Panc1 (cell line): ENCODE results near the gene LDLR. TPM values are rescaled to one million over a fixed set of nuclear protein-coding genes. Genes with fewer than 3 reads are reported as not detected.
A peak's percentile ranks its signal among the peaks of the same experiment; 100 is the strongest.
"Not testable (repeated sequence)": the region's sequence is repeated elsewhere in the genome, so short reads cannot be mapped to it uniquely, and the experiment has no call there.

ENCODE experiments used
- ATAC-seq: fragments of 200-7000 bp; cut with Tn5 transposase; 2 replicates; pipeline ENCODE4 v1.9.1; 2020; ENCODE audit warnings: mild to moderate bottlenecking, moderate library complexity
- BruUV-seq: library from RNA; stranded (reverse); fragments of 400-500 nt; replicated peaks from 2 replicates; lab custom pipeline; 2021; lab: Mats Ljungman, UMichigan
- CTCF ChIA-PET: fragments of 300-600 bp; sonication (Branson Sonifier 250); formaldehyde crosslinking; loops from one replicate; lab custom pipeline; 2022; ENCODE audit warnings: antibody characterized with exemption; lab: Charles Lee
- POLR2A ChIA-PET: fragments of 300-600 bp; sonication (Branson Sonifier 250); formaldehyde crosslinking; loops from one replicate; lab custom pipeline; 2022; ENCODE audit warnings: antibody characterized with exemption; lab: Charles Lee
- DNase-seq: peaks from one replicate; pipeline ENCODE4 v3.0.0-alpha.2; 2010; ENCODE audit warnings: low read depth, low spot score
- H3K27ac ChIP-seq: 2 replicates; pipeline ENCODE4 v1.5.1; 2011; ENCODE audit warnings: mild to moderate bottlenecking, low read length, inconsistent platforms
- H3K27me3 ChIP-seq: fragments of 200-500 bp; sonication (Bioruptor generic); 2 replicates; pipeline ENCODE4 v1.6.0; 2014; ENCODE audit warnings: low read length, inconsistent platforms; ENCODE audit not compliant: control insufficient read depth, insufficient read depth
- H3K36me3 ChIP-seq: fragments of 200-500 bp; sonication (Bioruptor generic); 2 replicates; pipeline ENCODE4 v1.5.1; 2014; ENCODE audit warnings: inconsistent platforms, mild to moderate bottlenecking, low read length, moderate library complexity; ENCODE audit not compliant: control insufficient read depth, insufficient read depth
- H3K4me1 ChIP-seq: 2 replicates; pipeline ENCODE4 v1.5.1; 2011; ENCODE audit warnings: inconsistent platforms, mild to moderate bottlenecking, low read length, moderate library complexity; ENCODE audit not compliant: control insufficient read depth, insufficient read depth
- H3K4me3 ChIP-seq, 2 experiments: 2 replicates each; pipeline ENCODE4 v1.5.1; 2011 to 2012; ENCODE audit warnings: low read depth in 2 of 2, low read length in 2 of 2, mild to moderate bottlenecking in 2 of 2, inconsistent platforms in 1 of 2, moderate library complexity in 1 of 2
- H3K9me3 ChIP-seq: fragments of 200-500 bp; sonication (Bioruptor generic); 2 replicates; pipeline ENCODE4 v1.5.1; 2014; ENCODE audit warnings: low read depth, mild to moderate bottlenecking, inconsistent platforms, low read length, moderate library complexity; ENCODE audit not compliant: control insufficient read depth, insufficient read depth
- POLR2AphosphoS5 ChIP-seq: IDR thresholded peaks from 2 replicates; pipeline ENCODE4 v1.6.1; 2012; ENCODE audit warnings: mild to moderate bottlenecking, low read depth, low read length, moderate library complexity
- SIN3A ChIP-seq: IDR thresholded peaks from 2 replicates; pipeline ENCODE4 v1.6.1; 2012; ENCODE audit warnings: low read depth, mild to moderate bottlenecking, low read length, moderate library complexity, borderline replicate concordance; ENCODE audit not compliant: insufficient read depth
- TCF7L2 ChIP-seq: IDR thresholded peaks from 2 replicates; pipeline ENCODE4 v1.6.1; 2011; ENCODE audit warnings: mild to moderate bottlenecking, low read depth, low read length, inconsistent platforms
- in situ Hi-C: cut with HindIII; loops from 2 replicates; pipeline ENCODE4 v1.10.0; 2016; ENCODE audit warnings: low sequenced_read_pairs, low pct_unique_long_range_greater_than_20kb
- intact Hi-C: fragments of 100-400 bp; cut with micrococcal nuclease; formaldehyde crosslinking; loops from one replicate; pipeline ENCODE4 v1.10.0; 2022; ENCODE audit not compliant: unreplicated experiment
- total RNA-seq: library from RNA; stranded (reverse); gene quantifications from one replicate; pipeline ENCODE4 v1.2.1, GENCODE V29; 2021; ENCODE audit not compliant: unreplicated experiment
- TF ChIP-seq, protein P1 (sequence below): fragments of 450-650 bp; IDR thresholded peaks from 2 replicates; pipeline ENCODE4 v1.5.1; 2017; ENCODE audit warnings: mild to moderate bottlenecking
- TF ChIP-seq, protein P2 (sequence below), 2 experiments: IDR thresholded peaks; 2 replicates each; pipeline ENCODE4 v1.6.1; 2011 to 2012; ENCODE audit warnings: low read depth in 2 of 2, control low read depth in 1 of 2, low read length in 1 of 2, mild to moderate bottlenecking in 1 of 2, moderate library complexity in 1 of 2; ENCODE audit not compliant: insufficient read depth in 1 of 2

The LDLR gene
- total RNA-seq, 1 experiment from 2014 or later, result 203 TPM

DNA sequence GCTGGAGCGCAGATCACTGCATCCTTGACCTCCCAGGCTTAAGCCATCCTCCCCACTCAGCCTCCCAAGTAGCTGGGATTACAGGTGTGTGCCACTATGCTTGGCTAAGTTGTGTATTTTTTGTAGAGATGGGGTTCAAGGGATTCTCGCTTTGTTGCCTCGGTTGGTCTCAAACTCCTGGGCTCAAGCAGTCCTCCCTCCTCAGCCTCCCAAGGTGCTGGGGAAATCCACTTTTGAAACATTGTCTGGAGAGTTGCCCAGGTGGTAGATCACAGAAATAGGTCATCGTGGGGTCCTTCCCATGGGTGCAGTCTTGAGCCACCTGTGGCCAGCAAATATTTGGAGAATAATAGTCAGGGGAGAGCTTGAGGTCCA is 5.2 kb downstream of the LDLR start:
- POLR2A ChIA-PET, result interaction anchor here (0.5 to 0.6 kb wide), 2 partner anchors 224 to 1355 kb away, joined by 3 to 7 read pairs; no protein-coding TSS in a partner anchor
- DNase-seq, result no peak
- in situ Hi-C loops, result no loop called here
- TF ChIP-seq, protein P1, sequence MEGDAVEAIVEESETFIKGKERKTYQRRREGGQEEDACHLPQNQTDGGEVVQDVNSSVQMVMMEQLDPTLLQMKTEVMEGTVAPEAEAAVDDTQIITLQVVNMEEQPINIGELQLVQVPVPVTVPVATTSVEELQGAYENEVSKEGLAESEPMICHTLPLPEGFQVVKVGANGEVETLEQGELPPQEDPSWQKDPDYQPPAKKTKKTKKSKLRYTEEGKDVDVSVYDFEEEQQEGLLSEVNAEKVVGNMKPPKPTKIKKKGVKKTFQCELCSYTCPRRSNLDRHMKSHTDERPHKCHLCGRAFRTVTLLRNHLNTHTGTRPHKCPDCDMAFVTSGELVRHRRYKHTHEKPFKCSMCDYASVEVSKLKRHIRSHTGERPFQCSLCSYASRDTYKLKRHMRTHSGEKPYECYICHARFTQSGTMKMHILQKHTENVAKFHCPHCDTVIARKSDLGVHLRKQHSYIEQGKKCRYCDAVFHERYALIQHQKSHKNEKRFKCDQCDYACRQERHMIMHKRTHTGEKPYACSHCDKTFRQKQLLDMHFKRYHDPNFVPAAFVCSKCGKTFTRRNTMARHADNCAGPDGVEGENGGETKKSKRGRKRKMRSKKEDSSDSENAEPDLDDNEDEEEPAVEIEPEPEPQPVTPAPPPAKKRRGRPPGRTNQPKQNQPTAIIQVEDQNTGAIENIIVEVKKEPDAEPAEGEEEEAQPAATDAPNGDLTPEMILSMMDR, result no peak
- no TSS peak for BruUV-seq
- Histone ChIP-seq H3K4me1 (peaks cover 34% of the 10 kb centered on the region), H3K27me3 (no peaks in the 10 kb centered on the region), H3K27ac (peak overlapping the region; percentile 81), H3K9me3 (no peaks in the 10 kb centered on the region), H3K4me3 (peak overlapping the region in 1 of 2 experiments; percentile 35; a peak in 2 of 4 replicates), H3K36me3 (peaks cover 7% of the 10 kb centered on the region)
- CTCF ChIA-PET, result no interaction called here
- ATAC-seq, result no peak
- intact Hi-C loops, result no loop called here

DNA sequence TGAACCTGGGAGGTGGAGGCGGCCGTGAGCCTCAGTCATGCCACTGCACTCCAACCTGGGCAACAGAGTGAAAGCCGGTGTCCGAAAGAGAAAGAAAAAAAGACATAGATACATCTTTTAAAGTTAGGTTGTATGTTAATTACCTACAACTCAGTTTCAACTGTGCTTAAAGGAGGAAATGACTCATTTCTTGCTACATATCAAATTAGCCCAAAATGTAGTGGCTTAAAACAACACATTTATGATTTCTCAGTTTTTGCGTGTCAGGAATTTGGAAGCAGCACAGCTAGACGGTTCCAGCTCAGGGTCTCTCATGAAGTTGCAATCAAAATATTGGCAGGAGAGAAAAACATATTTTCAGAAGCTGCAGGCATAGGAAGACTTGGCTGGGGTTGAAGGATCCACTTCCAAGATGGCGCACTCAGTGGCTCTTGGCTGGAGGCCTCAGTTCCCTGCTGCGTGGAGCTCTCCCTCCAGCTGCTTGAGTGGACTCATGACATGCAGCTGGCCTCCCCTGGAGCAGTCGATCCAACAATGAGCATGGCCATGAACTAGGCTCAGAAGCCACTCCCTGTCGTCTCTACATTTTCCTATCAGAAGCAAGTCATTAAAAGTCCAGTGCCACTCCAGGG is 7.1 kb downstream of the LDLR start:
- Histone ChIP-seq H3K4me1 (peaks cover 34% of the 10 kb centered on the region), H3K4me3 (no peak overlapping the region), H3K27ac (peak overlapping the region; percentile 39; the same call in 1 of the 2 replicates), H3K36me3 (peaks cover 2% of the 10 kb centered on the region; the same call in 1 of the 2 replicates), H3K27me3 (no peaks in the 10 kb centered on the region), H3K9me3 (no peaks in the 10 kb centered on the region)
- TF ChIP-seq, protein P1, result no peak
- TF ChIP-seq SIN3A (no peak), TCF7L2 (no peak), POLR2AphosphoS5 (no peak; the same call in 1 of the 2 replicates)
- TF ChIP-seq, protein P2, sequence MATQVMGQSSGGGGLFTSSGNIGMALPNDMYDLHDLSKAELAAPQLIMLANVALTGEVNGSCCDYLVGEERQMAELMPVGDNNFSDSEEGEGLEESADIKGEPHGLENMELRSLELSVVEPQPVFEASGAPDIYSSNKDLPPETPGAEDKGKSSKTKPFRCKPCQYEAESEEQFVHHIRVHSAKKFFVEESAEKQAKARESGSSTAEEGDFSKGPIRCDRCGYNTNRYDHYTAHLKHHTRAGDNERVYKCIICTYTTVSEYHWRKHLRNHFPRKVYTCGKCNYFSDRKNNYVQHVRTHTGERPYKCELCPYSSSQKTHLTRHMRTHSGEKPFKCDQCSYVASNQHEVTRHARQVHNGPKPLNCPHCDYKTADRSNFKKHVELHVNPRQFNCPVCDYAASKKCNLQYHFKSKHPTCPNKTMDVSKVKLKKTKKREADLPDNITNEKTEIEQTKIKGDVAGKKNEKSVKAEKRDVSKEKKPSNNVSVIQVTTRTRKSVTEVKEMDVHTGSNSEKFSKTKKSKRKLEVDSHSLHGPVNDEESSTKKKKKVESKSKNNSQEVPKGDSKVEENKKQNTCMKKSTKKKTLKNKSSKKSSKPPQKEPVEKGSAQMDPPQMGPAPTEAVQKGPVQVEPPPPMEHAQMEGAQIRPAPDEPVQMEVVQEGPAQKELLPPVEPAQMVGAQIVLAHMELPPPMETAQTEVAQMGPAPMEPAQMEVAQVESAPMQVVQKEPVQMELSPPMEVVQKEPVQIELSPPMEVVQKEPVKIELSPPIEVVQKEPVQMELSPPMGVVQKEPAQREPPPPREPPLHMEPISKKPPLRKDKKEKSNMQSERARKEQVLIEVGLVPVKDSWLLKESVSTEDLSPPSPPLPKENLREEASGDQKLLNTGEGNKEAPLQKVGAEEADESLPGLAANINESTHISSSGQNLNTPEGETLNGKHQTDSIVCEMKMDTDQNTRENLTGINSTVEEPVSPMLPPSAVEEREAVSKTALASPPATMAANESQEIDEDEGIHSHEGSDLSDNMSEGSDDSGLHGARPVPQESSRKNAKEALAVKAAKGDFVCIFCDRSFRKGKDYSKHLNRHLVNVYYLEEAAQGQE (IDR thresholded peaks at IDR 0.05; ENCODE audit: insufficient read depth in 1 of 2, low read depth in 2 of 2, low read length in 1 of 2), result no peak
- DNase-seq (no peak), ATAC-seq (no peak)
- CTCF ChIA-PET, result no interaction called here
- BruUV-seq, result no TSS peak
- intact Hi-C loops, result no loop called here
- in situ Hi-C loops, result no loop called here
- POLR2A ChIA-PET, result no interaction called here

DNA sequence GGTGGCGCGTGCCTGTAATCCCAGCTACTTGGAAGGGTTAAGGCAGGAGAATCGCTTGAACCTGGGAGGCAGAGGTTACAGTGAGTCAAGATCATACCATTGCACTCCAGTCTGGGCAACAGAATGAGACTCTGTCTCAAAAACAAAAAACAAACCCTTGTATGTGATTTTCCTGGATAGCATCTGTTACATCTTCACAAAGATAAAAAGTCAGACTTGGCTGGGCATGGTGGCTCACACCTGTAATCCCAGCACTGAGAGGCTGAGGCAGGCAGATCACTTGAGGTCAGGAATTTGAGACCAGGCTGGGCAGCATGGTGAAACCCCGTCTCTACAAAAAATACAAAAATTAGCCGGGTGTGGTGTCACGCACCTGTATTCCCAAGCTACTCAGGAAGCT is 8.1 kb downstream of the LDLR start:
- CTCF ChIA-PET, POLR2A ChIA-PET, ATAC-seq, H3K9me3 ChIP-seq, H3K36me3 ChIP-seq, BruUV-seq, in situ Hi-C loops, intact Hi-C loops, DNase-seq, H3K4me3 ChIP-seq, H3K27ac ChIP-seq, H3K27me3 ChIP-seq: not testable (repeated sequence)
- peaks cover 34% of the 10 kb centered on the region for H3K4me1 ChIP-seq
